Ovary (tissue), 9 donors: ENCODE measurements around the gene PIP4K2C. TPM values are rescaled to one million over a fixed set of nuclear protein-coding genes. Genes with fewer than 3 reads are reported as not detected.
A peak's percentile ranks its signal among the peaks of the same experiment; 100 is the strongest.

Source experiments
- DNase-seq, 5 donors: peaks; one replicate each; pipeline ENCODE4 v3.0.0-alpha.2; 2019 to 2020
- H3K27ac ChIP-seq, 2 donors: fragments of 200-600 bp; one replicate each; pipeline versions ENCODE4 v1.5.1 to v1.8.0; 2019 to 2022
- H3K27me3 ChIP-seq: fragments of 200-600 bp; one replicate; pipeline ENCODE4 v1.8.0; 2022
- H3K36me3 ChIP-seq: fragments of 200-600 bp; sonication (generic); one replicate; pipeline ENCODE4 v1.5.1; 2019
- H3K4me1 ChIP-seq: one replicate; pipeline ENCODE4 v1.8.1; 2013; ENCODE audit warnings: mild to moderate bottlenecking, moderate library complexity; ENCODE audit not compliant: insufficient read depth
- H3K4me3 ChIP-seq: fragments of 200-600 bp; sonication (generic); one replicate; pipeline ENCODE4 v1.5.1; 2017
- H3K9me3 ChIP-seq, 2 donors: fragments of 200-600 bp in 1 of 2; sonication (generic) in 1 of 2; one replicate each; pipeline versions ENCODE4 v1.5.1 to v1.8.1; 2013 to 2019; ENCODE audit warnings: mild to moderate bottlenecking in 1 of 2, moderate library complexity in 1 of 2
- CTCF ChIP-seq, 3 donors: fragments of 450-650 bp in 2 of 3; fragments of 200-600 bp in 1 of 3; IDR thresholded peaks; one replicate each; pipeline versions ENCODE4 v1.5.1 to v1.8.0; 2016 to 2022; ENCODE audit warnings: antibody characterized with exemption in 3 of 3, mild to moderate bottlenecking in 1 of 3
- EP300 ChIP-seq: sonication (generic); formaldehyde crosslinking; IDR thresholded peaks from one replicate; pipeline ENCODE4 v1.6.1; 2017; ENCODE audit warnings: antibody characterized with exemption
- POLR2A ChIP-seq: fragments of 450-650 bp; IDR thresholded peaks from one replicate; pipeline ENCODE4 v1.6.1; 2017; ENCODE audit warnings: antibody characterized with exemption, mild to moderate bottlenecking, moderate library complexity
- WGBS, 3 donors: extraction: QIAGEN DNeasy Blood & Tissue Kit in 1 of 3; methylation state at CpG; one replicate each; pipeline versions ENCODE4 v1.1.5 to v1.1.7; 2013 to 2017; 5-methylcytosine and 5-hydroxymethylcytosine counted together
- intact Hi-C, 4 donors: fragments of 100-400 bp; cut with DNase I; formaldehyde crosslinking; loops; one replicate each; pipeline versions ENCODE4 v1.11.0 to v1.15.1; 2022 to 2023
- polyA plus RNA-seq, 2 donors: library from polyadenylated mRNA; stranded (reverse); fragments of 200-250 nt in 1 of 2; fragments of 350-450 nt in 1 of 2; fragmentation: Illumina TruSeq in 1 of 2; extraction: RNeasy Lipid Tissue Mini Kit (QIAGEN cat#74804) in 1 of 2; gene quantifications; one replicate each; pipeline ENCODE4 v1.2.3, GENCODE V29; 2013 to 2014
- total RNA-seq, 7 donors: library from RNA; depleted of rRNA in 2 of 7; stranded (reverse); fragments of >200 nt in 2 of 7; fragmentation: NEBNext Ultra II Directional in 3 of 7; extraction: Animal tissue kit (Norgen Biotek cat#: 25700) in 3 of 7; gene quantifications; one replicate each; pipeline versions ENCODE4 v1.1.0 to v1.2.4, GENCODE V29; 2016 to 2023
- donor health status: DM: no; HTN: no; CAD: no; lungs with moderate emphysema.
- donor health status: DM: no; HTN: no; CAD: no.
- donor health status: Bipolar disorder and iron deficiency.
- donor health status: DM: yes; HTN: yes; CAD: no.
- donor health status: DM: no; HTN: no; CAD: no.
- donor health status: DM: yes; HTN: yes; CAD: no.

PIP4K2C gene
- total and polyA plus RNA-seq, 9 donors = 13.1 to 42.0 (median 21.2) TPM

GRCh38 chr12:57627501-57628279 lies 36.7 kb downstream of the PIP4K2C start:
- H3K27me3 ChIP-seq = no peaks in the 10 kb centered on the region
- H3K9me3 ChIP-seq = no peaks in the 10 kb centered on the region
- peak in 2 of 5 donors; percentile 20 to 23 for DNase-seq
- intact Hi-C loops = loop anchor here in 2 of 4 donors (5.0 to 10.0 kb wide), 2 partner anchors 170 to 173 kb away; partner anchors contain the start of genes GLI1 (in 2 of the 2) and INHBE (in 2 of the 2)
- no peaks in the 10 kb centered on the region for H3K36me3 ChIP-seq
- TF ChIP-seq EP300 (no peak), POLR2A (no peak), CTCF (IDR thresholded peaks at IDR 0.05) (no peak)
- 8 to 17% (median 15%) methylated on average over 41 to 67 of the region's 67 CpGs for WGBS, 3 donors
- peaks cover 4% of the 10 kb centered on the region for H3K4me1 ChIP-seq
- no peak overlapping the region for H3K27ac ChIP-seq
- H3K4me3 ChIP-seq = no peak overlapping the region

GRCh38 chr12:57628280-57629191 lies 37.5 kb downstream of the PIP4K2C start:
- no peak overlapping the region for H3K27ac ChIP-seq
- no peak for DNase-seq
- intact Hi-C loops = loop anchor here in 2 of 4 donors (5.0 to 10.0 kb wide), 2 partner anchors 171 to 174 kb away; partner anchors contain the start of genes GLI1 (in 2 of the 2) and INHBE (in 2 of the 2)
- no peaks in the 10 kb centered on the region for H3K36me3 ChIP-seq
- TF ChIP-seq CTCF (IDR thresholded peaks at IDR 0.05) (no peak), EP300 (no peak), POLR2A (no peak)
- peaks cover 8% of the 10 kb centered on the region for H3K4me1 ChIP-seq
- H3K9me3 ChIP-seq = no peaks in the 10 kb centered on the region
- H3K27me3 ChIP-seq = no peaks in the 10 kb centered on the region
- H3K4me3 ChIP-seq = no peak overlapping the region
- WGBS, 3 donors = 70 to 83% (median 74%) methylated on average over 29 of the region's 29 CpGs

- no peak for DNase-seq
- H3K27ac ChIP-seq = no peak overlapping the region
Observed at GRCh38 chr12:57629897-57630471, 39.0 kb downstream of the PIP4K2C start.

GRCh38 chr12:57630891-57631433 lies 40.0 kb downstream of the PIP4K2C start:
- no peaks in the 10 kb centered on the region for H3K27me3 ChIP-seq
- intact Hi-C loops = no loop called here

More at GRCh38 chr12:57629897-57630471, 39.0 kb downstream of the PIP4K2C start:
- Histone ChIP-seq H3K4me1 (peaks cover 8% of the 10 kb centered on the region), H3K36me3 (no peaks in the 10 kb centered on the region), H3K4me3 (no peak overlapping the region), H3K27me3 (no peaks in the 10 kb centered on the region), H3K9me3 (no peaks in the 10 kb centered on the region)
- 88 to 94% (median 91%) methylated on average over 5 of the region's 5 CpGs for WGBS, 3 donors
- no peak for TF ChIP-seq POLR2A
- intact Hi-C loops = loop anchor here in 2 of 4 donors (5.0 to 10.0 kb wide), 2 partner anchors 173 to 175 kb away; partner anchors contain the start of genes GLI1 (in 2 of the 2) and INHBE (in 2 of the 2)

More at GRCh38 chr12:57630891-57631433, 40.0 kb downstream of the PIP4K2C start:
- Histone ChIP-seq H3K9me3 (no peaks in the 10 kb centered on the region), H3K36me3 (no peaks in the 10 kb centered on the region), H3K4me3 (no peak overlapping the region), H3K27ac (no peak overlapping the region), H3K4me1 (peaks cover 8% of the 10 kb centered on the region)
- 60 to 63% (median 63%) methylated on average over 6 of the region's 6 CpGs for whole genome bisulfite sequencing, 3 donors
- TF ChIP-seq POLR2A (no peak), EP300 (no peak), CTCF (IDR thresholded peaks at IDR 0.05) (no peak)
- DNase-seq = no peak
